MM.1S (cell line): Measurements from ENCODE around the gene RSBN1L.

ENCODE experiments used
- EZH2 ChIP-seq: fragments of 300-600 bp; sonication (generic); optimal IDR thresholded peaks from 2 replicates; pipeline ENCODE3; 2017; ENCODE audit warnings: low read depth, mild to moderate bottlenecking, antibody characterized with exemption, low read length, mixed read lengths
- EZH2phosphoT487 ChIP-seq: fragments of 300-600 bp; sonication (generic); IDR thresholded peaks from 2 replicates; pipeline ENCODE4 v1.6.1; 2018; ENCODE audit warnings: antibody characterized with exemption, low read length
- TF ChIP-seq, protein P1 (sequence below): fragments of 300-600 bp; sonication (generic); IDR thresholded peaks from 2 replicates; pipeline ENCODE4 v1.5.1; 2016; ENCODE audit warnings: antibody characterized with exemption, low read length, mixed read lengths

DNA sequence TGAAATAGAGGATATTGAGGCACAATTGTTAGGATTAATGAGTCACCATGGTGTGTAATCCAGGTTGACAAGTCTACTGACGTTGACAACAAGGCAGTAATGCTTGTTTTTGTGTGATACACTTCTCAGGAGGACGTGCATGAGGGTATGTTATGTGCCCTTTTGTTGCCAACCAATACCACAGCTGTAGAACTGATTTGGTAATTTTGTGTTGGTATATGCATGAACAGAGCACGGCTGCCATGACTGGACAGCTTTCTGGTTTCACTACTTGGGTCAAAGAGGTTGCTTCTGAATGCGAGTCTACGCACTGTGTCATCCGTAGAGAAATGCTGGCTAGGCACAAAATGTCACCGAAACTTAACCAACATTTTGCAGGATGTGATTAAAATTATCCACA lies 135.2 kb downstream of the RSBN1L start:
- TF ChIP-seq, protein P1, sequence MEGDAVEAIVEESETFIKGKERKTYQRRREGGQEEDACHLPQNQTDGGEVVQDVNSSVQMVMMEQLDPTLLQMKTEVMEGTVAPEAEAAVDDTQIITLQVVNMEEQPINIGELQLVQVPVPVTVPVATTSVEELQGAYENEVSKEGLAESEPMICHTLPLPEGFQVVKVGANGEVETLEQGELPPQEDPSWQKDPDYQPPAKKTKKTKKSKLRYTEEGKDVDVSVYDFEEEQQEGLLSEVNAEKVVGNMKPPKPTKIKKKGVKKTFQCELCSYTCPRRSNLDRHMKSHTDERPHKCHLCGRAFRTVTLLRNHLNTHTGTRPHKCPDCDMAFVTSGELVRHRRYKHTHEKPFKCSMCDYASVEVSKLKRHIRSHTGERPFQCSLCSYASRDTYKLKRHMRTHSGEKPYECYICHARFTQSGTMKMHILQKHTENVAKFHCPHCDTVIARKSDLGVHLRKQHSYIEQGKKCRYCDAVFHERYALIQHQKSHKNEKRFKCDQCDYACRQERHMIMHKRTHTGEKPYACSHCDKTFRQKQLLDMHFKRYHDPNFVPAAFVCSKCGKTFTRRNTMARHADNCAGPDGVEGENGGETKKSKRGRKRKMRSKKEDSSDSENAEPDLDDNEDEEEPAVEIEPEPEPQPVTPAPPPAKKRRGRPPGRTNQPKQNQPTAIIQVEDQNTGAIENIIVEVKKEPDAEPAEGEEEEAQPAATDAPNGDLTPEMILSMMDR, result no peak
- TF ChIP-seq EZH2, result no peak
- no peak for TF ChIP-seq EZH2phosphoT487
